Adrenal gland (tissue), 5 donors: ENCODE results near the gene KCNJ9.

Experiments
- CTCF ChIP-seq, 6 experiments: fragments of 450-650 bp in 4 of 6; fragments of 200-600 bp in 2 of 6; sonication (generic) in 1 of 6; IDR thresholded peaks; 1 replicate in 5 of 6; 2 replicates in 1 of 6; pipeline versions ENCODE4 v1.5.1 to v1.8.0; 2016 to 2021; ENCODE audit warnings: antibody characterized with exemption in 6 of 6, mild to moderate bottlenecking in 2 of 6, moderate library complexity in 1 of 6
- POLR2A ChIP-seq, 2 donors: fragments of 450-650 bp; IDR thresholded peaks; one replicate each; pipeline ENCODE4 v1.6.1; 2017; ENCODE audit warnings: antibody characterized with exemption in 2 of 2, mild to moderate bottlenecking in 2 of 2, moderate library complexity in 1 of 2
- donor health status: DM: no; HTN: no; CAD: no.

DNA sequence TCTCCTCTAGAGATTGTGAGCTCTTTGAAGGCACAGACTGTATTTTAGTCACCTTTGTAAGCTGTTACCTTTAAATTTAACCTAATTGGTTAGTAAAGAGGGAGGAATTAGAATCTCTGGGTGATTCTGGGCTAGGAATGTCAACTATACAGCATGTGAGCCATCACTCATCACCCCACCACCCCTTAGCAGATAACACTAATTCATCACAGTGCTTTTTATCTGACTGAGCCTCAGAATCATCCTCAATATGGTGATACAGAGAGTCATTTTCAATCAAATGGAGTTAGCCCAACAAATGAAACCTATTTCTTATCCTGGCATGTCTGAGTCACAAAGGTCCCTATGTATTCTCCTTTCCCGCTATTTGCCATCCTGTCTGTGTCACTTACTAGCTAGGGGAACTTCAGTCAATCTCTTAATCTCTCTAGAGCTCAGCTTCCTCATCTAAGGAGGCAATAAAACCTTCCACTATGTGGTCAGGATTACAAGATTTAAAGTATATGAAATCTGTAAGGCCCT is 24.6 kb upstream of the KCNJ9 start:
- no peak for TF ChIP-seq CTCF (IDR thresholded peaks at IDR 0.05)
- TF ChIP-seq POLR2A (IDR thresholded peaks at IDR 0.05) = no peak
